ENCODE measurements around the gene WNT11. TPM values are rescaled to one million over a fixed set of nuclear protein-coding genes. Genes with fewer than 3 reads are reported as not detected.
A peak's percentile ranks its signal among the peaks of the same experiment; 100 is the strongest.

WNT11 gene
- total RNA-seq, 2 donors from 2014 or later = 3.4 to 6.6 TPM

GRCh38 chr11:76150141-76150540, 56.2 kb downstream of the WNT11 start:
- no peak for ATAC-seq
- DNase-seq = no peak
- intact Hi-C loops (cut with DNase I) = loop anchor here (5.0 to 10.0 kb wide), 2 partner anchors 253 to 335 kb away; partner anchors contain the start of gene UVRAG (in 1 of the 2)

- DNase-seq = no peak
- no peak for ATAC-seq
- intact Hi-C loops (cut with DNase I) = loop anchor here (5.0 to 10.0 kb wide), 2 partner anchors 252 to 335 kb away; partner anchors contain the start of gene UVRAG (in 1 of the 2)
Observed at GRCh38 chr11:76149713-76150112, 56.6 kb downstream of the WNT11 start.

DNA sequence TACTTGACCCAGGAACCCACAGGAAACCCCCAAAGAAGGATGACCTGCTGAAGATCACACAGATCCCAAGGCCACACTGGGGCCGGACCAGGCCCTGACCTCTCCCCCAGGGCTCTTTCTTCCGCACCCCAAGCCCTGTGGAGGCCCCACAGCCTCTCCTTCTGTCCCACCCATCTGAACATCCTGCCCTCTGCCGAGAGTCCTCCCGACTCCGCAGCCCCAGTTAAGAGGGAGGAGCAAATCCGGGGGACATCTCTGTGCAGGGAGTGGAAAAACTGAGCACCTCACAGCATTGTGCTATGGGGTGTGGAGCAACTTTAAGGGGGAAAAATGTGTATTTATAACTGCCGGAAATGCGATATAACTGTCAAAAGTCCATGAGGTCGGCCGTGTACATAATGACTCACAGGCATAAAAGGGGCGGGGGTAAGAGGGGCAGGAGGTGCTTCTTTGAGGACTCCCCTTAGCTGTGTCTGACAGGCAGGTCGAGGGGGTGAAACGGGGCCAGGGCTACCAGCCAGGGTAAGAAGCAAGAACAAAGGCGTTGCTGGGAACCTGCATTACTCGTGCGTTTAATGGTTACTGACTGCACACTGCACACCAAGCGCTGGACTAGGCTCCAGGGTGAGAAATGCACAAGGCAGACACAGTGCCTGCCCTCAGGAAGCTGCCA, 57.2 kb downstream of the WNT11 start:
- DNase-seq (no peak), ATAC-seq (no peak)
- intact Hi-C loops (cut with DNase I) = no loop called here

DNA sequence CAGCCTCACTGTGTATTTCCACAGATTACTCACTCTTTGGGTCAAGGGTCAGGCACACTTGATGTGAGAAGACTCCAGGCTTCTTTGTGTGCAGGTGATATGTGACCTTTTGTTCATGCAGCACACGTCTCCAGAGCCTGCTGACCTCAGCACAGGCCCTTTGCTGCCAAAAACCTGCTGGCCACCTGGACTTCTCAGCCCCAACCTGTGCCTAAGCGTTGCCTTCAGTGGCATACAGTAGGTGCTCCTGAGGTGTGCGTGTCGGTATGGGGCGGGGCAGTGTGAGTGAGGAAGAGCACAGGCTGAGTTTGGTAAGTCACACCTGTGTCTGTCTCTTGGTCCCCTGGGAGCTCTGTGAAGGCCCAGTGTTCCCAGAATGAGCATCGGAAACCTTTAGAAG, 58.1 kb downstream of the WNT11 start:
- intact Hi-C loops (cut with DNase I) = no loop called here
- DNase-seq = no peak
- no peak for ATAC-seq

DNA sequence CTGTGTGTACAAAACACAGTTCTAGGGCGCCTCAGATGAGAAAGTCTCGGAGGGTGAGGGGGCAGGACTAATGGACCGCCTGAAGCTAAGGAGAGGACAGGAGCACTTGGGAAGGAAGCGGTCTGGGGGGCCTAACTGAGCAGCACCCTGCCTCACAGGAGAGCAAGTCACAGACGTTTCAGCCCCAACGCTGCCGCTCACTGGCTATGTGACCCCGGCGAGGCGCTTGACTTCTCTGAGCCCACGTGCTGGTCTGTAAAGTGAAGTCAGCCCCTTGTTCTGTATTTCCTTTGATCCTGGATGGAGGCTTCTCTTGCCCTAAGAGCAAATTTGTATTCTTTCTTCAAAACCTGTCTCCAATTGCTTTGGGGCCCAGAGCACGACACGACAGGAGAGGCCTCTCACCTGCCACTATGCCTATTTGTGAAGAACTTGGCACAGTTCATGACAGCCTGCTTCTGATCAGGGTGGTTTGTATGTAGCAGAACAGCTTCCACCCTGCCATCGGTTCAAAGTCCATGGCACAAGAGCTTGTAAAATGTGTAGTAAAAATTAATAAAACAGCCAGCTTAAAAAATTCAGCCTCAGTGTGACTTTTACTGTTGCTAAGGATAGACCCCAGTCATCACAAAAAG, 59.1 kb downstream of the WNT11 start:
- ATAC-seq (no peak), DNase-seq (no peak)
- intact Hi-C loops (cut with DNase I) = no loop called here

GRCh38 chr11:76143274-76143673, 63.0 kb downstream of the WNT11 start:
- ATAC-seq = no peak
- intact Hi-C loops (cut with DNase I) = no loop called here
- no peak for DNase-seq

- ATAC-seq (no peak), DNase-seq (no peak)
- intact Hi-C loops (cut with DNase I) = no loop called here
Observed at GRCh38 chr11:76141901-76142588, 64.3 kb downstream of the WNT11 start.

GRCh38 chr11:76140912-76141574, 65.3 kb downstream of the WNT11 start:
- DNase-seq (no peak), ATAC-seq (peak in 1 of 2 donors; percentile 68)
- intact Hi-C loops (cut with DNase I) = no loop called here

DNA sequence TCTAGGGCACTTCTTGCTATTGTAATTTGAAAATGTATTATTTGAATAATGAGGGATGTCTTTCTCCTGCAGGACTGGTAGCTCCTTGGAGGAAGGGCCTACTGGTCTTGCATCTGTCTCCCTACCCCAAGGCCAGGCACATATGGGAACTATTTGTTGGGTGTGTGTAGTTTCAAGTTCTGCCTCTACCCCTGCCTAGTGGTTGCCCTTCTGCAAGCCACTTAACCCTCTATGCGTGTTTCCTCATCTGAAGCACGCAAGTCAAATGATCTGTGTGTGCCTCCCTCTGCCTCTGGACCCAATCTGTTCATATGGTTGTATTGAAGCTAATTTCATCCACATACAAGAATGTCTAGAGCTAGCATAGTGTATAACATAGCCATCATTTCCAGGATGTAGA, 67.0 kb downstream of the WNT11 start:
- no peak for ATAC-seq
- intact Hi-C loops (cut with DNase I) = no loop called here

More for the DNA sequence above, 67.0 kb downstream of the WNT11 start:
- DNase-seq = no peak

Other genes starting within 250 kb of the WNT11 start
- 10 to 100 TPM; 16.5 to 25.2 TPM for gene THAP12, start 174.6 kb upstream of the WNT11 start, total RNA-seq
- gene GVQW3, start 174.8 kb upstream of the WNT11 start, total RNA-seq = 1 to 10 TPM in 1 of 2 donors, under 1 TPM in 1; 0.99 to 2.1 TPM
- 10 to 100 TPM; 17.8 to 19.7 TPM for gene EMSY, start 238.5 kb upstream of the WNT11 start, total RNA-seq

All from left cardiac atrium (tissue), 4 donors.